Common myeloid progenitor, CD34-positive (primary cell): ENCODE results near the gene TNFRSF25. TPM values are rescaled to one million over a fixed set of nuclear protein-coding genes. Genes with fewer than 3 reads are reported as not detected.

Experiments used
- CTCF ChIA-PET: fragments of 350-600 bp; sonication (Branson Sonifier 250); formaldehyde crosslinking; loops from one replicate; lab custom pipeline; 2021; ENCODE audit warnings: antibody characterized with exemption; lab: Charles Lee
- POLR2A ChIA-PET: fragments of 350-600 bp; sonication (Branson Sonifier 250); formaldehyde crosslinking; loops from one replicate; lab custom pipeline; 2021; ENCODE audit warnings: antibody characterized with exemption; lab: Charles Lee
- DNase-seq, 3 donors: peaks; one replicate each; pipeline versions ENCODE4 v3.0.0 to v3.0.0-alpha.2; 2013
- H3K27ac ChIP-seq, 2 experiments: 1 replicate in 1 of 2; 2 replicates in 1 of 2; pipeline ENCODE4 v1.7.0; 2013; ENCODE audit warnings: inconsistent platforms in 2 of 2, low read length in 2 of 2, mild to moderate bottlenecking in 2 of 2, low read depth in 1 of 2, moderate library complexity in 1 of 2; ENCODE audit not compliant: severe bottlenecking in 2 of 2, insufficient read depth in 1 of 2, poor library complexity in 1 of 2
- H3K27me3 ChIP-seq, 5 experiments: replicated peaks in 2 of 5; 1 replicate in 3 of 5; 2 replicates in 2 of 5; pipeline versions ENCODE4 v1.6.1 to v1.7.0; 2013; ENCODE audit warnings: low read length in 4 of 5, mild to moderate bottlenecking in 2 of 5, moderate library complexity in 2 of 5, inconsistent platforms in 1 of 5; ENCODE audit not compliant: insufficient read depth in 5 of 5, control insufficient read depth in 4 of 5
- H3K36me3 ChIP-seq, 4 experiments: 1 replicate in 2 of 4; 2 replicates in 2 of 4; pipeline versions ENCODE4 v1.6.1 to v1.7.0; 2013; ENCODE audit warnings: low read length in 3 of 4, control low read depth in 1 of 4, mild to moderate bottlenecking in 1 of 4; ENCODE audit not compliant: control insufficient read depth in 4 of 4, insufficient read depth in 4 of 4
- H3K4me1 ChIP-seq, 4 experiments: 1 replicate in 3 of 4; 2 replicates in 1 of 4; pipeline versions ENCODE4 v1.6.1 to v1.7.1; 2013; ENCODE audit warnings: low read length in 3 of 4, mild to moderate bottlenecking in 3 of 4, control low read depth in 1 of 4, inconsistent platforms in 1 of 4, moderate library complexity in 1 of 4; ENCODE audit not compliant: control insufficient read depth in 4 of 4, insufficient read depth in 4 of 4; ENCODE audit errors: control extremely low read depth in 1 of 4
- H3K4me3 ChIP-seq, 7 experiments: 1 replicate in 4 of 7; 2 replicates in 3 of 7; pipeline versions ENCODE4 v1.5.1 to v1.7.0; 2013; ENCODE audit warnings: mild to moderate bottlenecking in 7 of 7, low read length in 6 of 7, moderate library complexity in 6 of 7, inconsistent platforms in 2 of 7, low read depth in 2 of 7, control low read depth in 1 of 7; ENCODE audit not compliant: insufficient read depth in 4 of 7, control insufficient read depth in 1 of 7; ENCODE audit errors: extremely low read depth in 1 of 7
- H3K9me3 ChIP-seq, 5 experiments: 1 replicate in 4 of 5; 2 replicates in 1 of 5; pipeline versions ENCODE4 v1.6.1 to v1.7.1; 2013; ENCODE audit warnings: low read length in 4 of 5, mild to moderate bottlenecking in 2 of 5, inconsistent platforms in 1 of 5, low read depth in 1 of 5, moderate library complexity in 1 of 5; ENCODE audit not compliant: control insufficient read depth in 4 of 5, insufficient read depth in 2 of 5; ENCODE audit errors: control extremely low read depth in 1 of 5
- WGBS: methylation state at CpG from one replicate; pipeline ENCODE4 v1.1.5; 2013; ENCODE audit not compliant: insufficient coverage; 5-methylcytosine and 5-hydroxymethylcytosine counted together
- polyA plus RNA-seq: library from polyadenylated mRNA; unstranded; fragments of 120-200 nt; gene quantifications from one replicate; pipeline ENCODE4 v1.2.1, GENCODE V29; 2013

TNFRSF25 gene
- 6.0 TPM for polyA plus RNA-seq

- ChIA-PET POLR2A (interaction anchor here (0.6 kb wide), 1 partner anchor 469 kb away, joined by 5 read pairs; no protein-coding TSS in a partner anchor), CTCF (interaction anchor here (1.1 kb wide), 1 partner anchor 20 kb away, joined by 3 read pairs; no protein-coding TSS in a partner anchor)
- DNase-seq: peak in 2 of 3 donors; percentile 49 to 51
- H3K4me1 ChIP-seq: peaks cover 0 to 17% (median 14%) of the 10 kb centered on the region in 4 experiments
- WGBS: 8% methylated on average over 38 of the region's 43 CpGs
- H3K36me3 ChIP-seq: peaks cover 0 to 5% (median 0%) of the 10 kb centered on the region in 4 experiments
- no peaks in the 10 kb centered on the region for H3K9me3 ChIP-seq
- H3K27ac ChIP-seq: no peak within 1 kb of the TSS
- H3K4me3 ChIP-seq: peak within 1 kb of the TSS; percentile 13 to 68 (median 48)
- peaks cover 0 to 32% (median 2%) of the 10 kb centered on the region in 5 experiments for H3K27me3 ChIP-seq
These were observed at the start of gene TNFRSF25 for GRCh38 chr1:6466023-6466422. TSS of gene TNFRSF25 (minus strand) at chr1:6466173. CDS start at chr1:6466107, 66 bp downstream.

- POLR2A ChIA-PET: no interaction called here
- CTCF ChIA-PET: no interaction called here
- Histone ChIP-seq H3K4me1 (peaks cover 0 to 5% (median 0%) of the 10 kb centered on the region in 4 experiments), H3K36me3 (no peaks in the 10 kb centered on the region), H3K4me3 (no peak overlapping the region), H3K27ac (no peak overlapping the region), H3K9me3 (no peaks in the 10 kb centered on the region), H3K27me3 (no peaks in the 10 kb centered on the region)
- DNase-seq: no peak
- 98% methylated on average over 3 of the region's 4 CpGs for WGBS
These were observed 49.8 kb upstream of the TNFRSF25 start for GRCh38 chr1:6515771-6516170.

GRCh38 chr1:6513320-6513801 is 47.4 kb upstream of the TNFRSF25 start:
- H3K27me3 ChIP-seq: no peaks in the 10 kb centered on the region
- 97% methylated on average over 9 of the region's 9 CpGs for WGBS
- H3K9me3 ChIP-seq: no peaks in the 10 kb centered on the region
- CTCF ChIA-PET: interaction anchor here (1.7 kb wide), 1 partner anchor 22 kb away, joined by 5 read pairs; the partner anchor contains the start of gene PLEKHG5
- peaks cover 0 to 26% (median 13%) of the 10 kb centered on the region in 4 experiments for H3K4me1 ChIP-seq
- no peak overlapping the region for H3K4me3 ChIP-seq
- POLR2A ChIA-PET: no interaction called here
- no peak overlapping the region for H3K27ac ChIP-seq
- DNase-seq: no peak
- no peaks in the 10 kb centered on the region for H3K36me3 ChIP-seq

- Histone ChIP-seq H3K4me3 (no peak overlapping the region), H3K9me3 (no peaks in the 10 kb centered on the region), H3K36me3 (no peaks in the 10 kb centered on the region), H3K4me1 (peaks cover 0 to 30% (median 13%) of the 10 kb centered on the region in 4 experiments), H3K27me3 (no peaks in the 10 kb centered on the region), H3K27ac (no peak overlapping the region)
- ChIA-PET CTCF (interaction anchor here (1.7 kb wide), 1 partner anchor 21 kb away, joined by 5 read pairs; the partner anchor contains the start of gene PLEKHG5), POLR2A (no interaction called here)
- 100% methylated on average over 6 of the region's 8 CpGs for WGBS
- DNase-seq: no peak
These were observed 46.9 kb upstream of the TNFRSF25 start for GRCh38 chr1:6512908-6513280.

- POLR2A ChIA-PET: no interaction called here
- no peak for DNase-seq
- Histone ChIP-seq H3K27ac (no peak overlapping the region), H3K9me3 (no peaks in the 10 kb centered on the region), H3K36me3 (no peaks in the 10 kb centered on the region), H3K27me3 (no peaks in the 10 kb centered on the region), H3K4me1 (peaks cover 0 to 35% (median 15%) of the 10 kb centered on the region in 4 experiments), H3K4me3 (no peak overlapping the region)
- CTCF ChIA-PET: interaction anchor here (1.7 kb wide), 1 partner anchor 21 kb away, joined by 5 read pairs; the partner anchor contains the start of gene PLEKHG5
- whole genome bisulfite sequencing: 96% methylated on average over 15 of the region's 19 CpGs
These were observed 46.4 kb upstream of the TNFRSF25 start for GRCh38 chr1:6512245-6512907.

GRCh38 chr1:6511561-6512244 is 45.7 kb upstream of the TNFRSF25 start:
- 85% methylated on average over 9 of the region's 16 CpGs for WGBS
- H3K27me3 ChIP-seq: no peaks in the 10 kb centered on the region
- H3K27ac ChIP-seq: no peak overlapping the region
- CTCF ChIA-PET: no interaction called here
- H3K4me3 ChIP-seq: no peak overlapping the region
- H3K9me3 ChIP-seq: no peaks in the 10 kb centered on the region
- no peak for DNase-seq
- H3K36me3 ChIP-seq: no peaks in the 10 kb centered on the region
- peaks cover 0 to 42% (median 21%) of the 10 kb centered on the region in 4 experiments for H3K4me1 ChIP-seq
- POLR2A ChIA-PET: no interaction called here
